GM20000 (cell line): ENCODE results near the gene NPL.
A peak's percentile ranks its signal among the peaks of the same experiment; 100 is the strongest.

ENCODE experiments used
- DNase-seq: peaks from one replicate; pipeline ENCODE4 v3.0.0; 2012; ENCODE audit warnings: low spot score
- TF ChIP-seq, protein P1 (sequence below): IDR thresholded peaks from 2 replicates; pipeline ENCODE4 v1.5.1; 2012; ENCODE audit warnings: mild to moderate bottlenecking, control low read depth; ENCODE audit errors: extremely low read depth, missing control alignments

Gene NPL

DNA sequence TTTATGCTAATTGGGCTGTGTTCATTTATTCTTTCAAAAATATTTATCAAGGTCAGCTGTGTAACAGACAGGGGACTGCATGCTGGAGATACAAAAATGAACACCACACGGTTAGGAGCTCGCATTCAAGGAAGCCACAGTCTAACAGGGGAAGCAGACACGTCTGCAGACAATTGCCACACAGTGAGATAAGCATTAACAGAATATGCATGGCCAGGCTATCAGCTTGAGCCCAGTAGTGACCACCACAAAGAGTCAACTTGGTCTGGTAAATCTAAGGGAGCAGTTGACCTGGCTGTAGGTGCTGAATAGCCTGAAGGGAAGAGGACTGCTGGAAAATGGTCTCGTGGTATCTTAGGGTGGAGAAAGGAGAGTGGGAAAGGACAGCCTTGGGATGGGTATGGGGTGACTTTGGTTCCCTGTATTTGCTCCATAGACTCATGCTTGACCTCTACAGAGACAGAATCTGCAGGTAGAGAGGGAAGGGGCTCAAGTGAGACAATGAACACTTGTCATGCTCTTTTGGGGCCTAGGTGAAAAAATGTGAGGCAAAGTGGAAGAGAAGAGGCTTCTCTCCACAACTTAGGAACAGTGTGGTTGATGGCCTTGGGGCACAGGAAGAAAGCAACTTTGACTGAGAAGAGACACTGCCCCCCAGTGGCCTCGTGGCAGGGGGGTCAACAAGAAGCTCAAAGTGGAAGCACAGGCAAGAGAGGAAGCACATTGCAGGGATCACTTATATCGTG is 7.6 kb upstream of the NPL start:
- peak; percentile 72 for DNase-seq
- TF ChIP-seq, protein P1, sequence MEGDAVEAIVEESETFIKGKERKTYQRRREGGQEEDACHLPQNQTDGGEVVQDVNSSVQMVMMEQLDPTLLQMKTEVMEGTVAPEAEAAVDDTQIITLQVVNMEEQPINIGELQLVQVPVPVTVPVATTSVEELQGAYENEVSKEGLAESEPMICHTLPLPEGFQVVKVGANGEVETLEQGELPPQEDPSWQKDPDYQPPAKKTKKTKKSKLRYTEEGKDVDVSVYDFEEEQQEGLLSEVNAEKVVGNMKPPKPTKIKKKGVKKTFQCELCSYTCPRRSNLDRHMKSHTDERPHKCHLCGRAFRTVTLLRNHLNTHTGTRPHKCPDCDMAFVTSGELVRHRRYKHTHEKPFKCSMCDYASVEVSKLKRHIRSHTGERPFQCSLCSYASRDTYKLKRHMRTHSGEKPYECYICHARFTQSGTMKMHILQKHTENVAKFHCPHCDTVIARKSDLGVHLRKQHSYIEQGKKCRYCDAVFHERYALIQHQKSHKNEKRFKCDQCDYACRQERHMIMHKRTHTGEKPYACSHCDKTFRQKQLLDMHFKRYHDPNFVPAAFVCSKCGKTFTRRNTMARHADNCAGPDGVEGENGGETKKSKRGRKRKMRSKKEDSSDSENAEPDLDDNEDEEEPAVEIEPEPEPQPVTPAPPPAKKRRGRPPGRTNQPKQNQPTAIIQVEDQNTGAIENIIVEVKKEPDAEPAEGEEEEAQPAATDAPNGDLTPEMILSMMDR = peak; percentile 83

DNA sequence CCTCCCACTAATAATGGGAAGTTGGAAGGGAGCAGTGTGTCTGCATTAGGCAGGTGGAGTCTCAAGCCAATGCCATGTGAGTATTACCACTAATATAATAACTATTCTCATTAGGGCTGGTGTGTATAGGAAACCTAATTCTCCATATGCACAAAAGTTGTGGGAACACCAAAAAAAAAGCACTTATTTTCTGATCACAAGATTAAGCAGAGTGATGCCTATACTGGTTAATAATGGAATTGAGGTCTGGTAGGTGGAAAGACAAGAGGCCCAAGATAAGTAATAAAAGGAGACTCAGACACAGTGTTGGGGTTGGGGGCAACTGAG is 7.0 kb upstream of the NPL start:
- DNase-seq = no peak
- TF ChIP-seq, protein P1 = no peak

DNA sequence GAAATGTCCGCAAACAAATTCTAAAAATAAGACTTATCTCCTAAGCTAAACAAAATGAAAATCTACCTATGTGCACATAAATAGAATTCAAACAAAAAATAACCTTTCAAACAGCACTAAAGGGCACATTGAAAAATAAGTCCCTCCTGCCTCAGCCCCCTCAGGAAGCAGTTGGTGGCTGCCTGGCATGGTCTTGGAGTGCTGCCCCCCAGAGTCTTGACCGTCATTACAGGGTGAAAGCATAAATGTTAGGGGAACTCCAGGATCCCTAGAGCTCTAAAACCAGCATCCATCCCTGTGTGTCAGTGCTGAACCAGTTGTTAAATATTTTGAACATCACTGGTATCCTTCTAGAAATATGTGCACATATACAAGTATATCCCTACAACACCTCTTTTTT is 6.5 kb upstream of the NPL start:
- TF ChIP-seq, protein P1 = peak; percentile 18
- DNase-seq = no peak

DNA sequence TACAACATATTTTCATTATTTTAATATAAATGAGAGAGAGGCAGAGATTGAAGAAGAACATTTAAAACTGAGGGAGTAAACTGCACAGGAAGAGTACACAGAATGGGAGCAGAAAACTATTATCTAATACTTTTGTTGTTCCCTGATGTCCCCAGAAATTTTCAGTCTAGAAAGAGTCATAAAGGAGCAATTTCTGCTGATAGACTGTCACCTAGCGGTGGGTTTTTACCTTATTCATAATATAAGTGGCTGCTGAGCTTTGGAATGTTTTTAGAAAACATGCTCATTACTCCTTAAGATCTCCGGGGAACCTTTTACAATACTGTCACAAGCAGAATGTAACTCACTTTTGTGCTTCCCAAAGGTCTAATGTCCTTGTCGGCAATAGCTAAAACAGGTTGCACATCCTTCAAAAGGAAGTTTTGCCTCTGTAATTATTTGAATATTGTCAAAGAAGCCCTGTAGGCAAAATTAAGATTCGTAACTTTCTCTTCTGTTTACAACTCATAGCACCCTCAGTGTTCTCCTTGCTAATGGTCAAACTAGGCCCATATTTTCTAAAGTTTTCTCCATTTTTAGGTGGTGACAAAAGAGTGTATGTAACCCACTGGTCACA is 4.9 kb upstream of the NPL start:
- TF ChIP-seq, protein P1 = peak; percentile 69
- DNase-seq = peak; percentile 48

DNA sequence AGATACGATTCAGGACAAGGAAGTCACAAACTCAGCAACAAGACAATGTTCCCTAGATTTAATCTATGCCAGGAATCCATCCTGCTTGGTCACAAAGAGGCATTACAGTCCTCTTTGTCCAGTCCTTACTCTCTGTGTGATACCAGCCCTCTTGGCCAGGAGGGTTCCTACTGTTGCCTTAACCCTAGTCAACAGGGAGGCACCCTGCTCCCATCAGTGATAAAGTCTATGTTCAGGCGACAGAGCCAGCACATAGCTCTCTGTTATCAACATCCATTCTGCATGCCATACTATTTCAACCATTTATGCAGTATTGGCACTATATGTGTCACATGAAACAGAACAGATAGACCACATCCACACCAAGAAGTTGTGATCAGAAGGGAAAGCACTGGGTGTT is 4.4 kb upstream of the NPL start:
- DNase-seq = no peak
- TF ChIP-seq, protein P1 = no peak

DNA sequence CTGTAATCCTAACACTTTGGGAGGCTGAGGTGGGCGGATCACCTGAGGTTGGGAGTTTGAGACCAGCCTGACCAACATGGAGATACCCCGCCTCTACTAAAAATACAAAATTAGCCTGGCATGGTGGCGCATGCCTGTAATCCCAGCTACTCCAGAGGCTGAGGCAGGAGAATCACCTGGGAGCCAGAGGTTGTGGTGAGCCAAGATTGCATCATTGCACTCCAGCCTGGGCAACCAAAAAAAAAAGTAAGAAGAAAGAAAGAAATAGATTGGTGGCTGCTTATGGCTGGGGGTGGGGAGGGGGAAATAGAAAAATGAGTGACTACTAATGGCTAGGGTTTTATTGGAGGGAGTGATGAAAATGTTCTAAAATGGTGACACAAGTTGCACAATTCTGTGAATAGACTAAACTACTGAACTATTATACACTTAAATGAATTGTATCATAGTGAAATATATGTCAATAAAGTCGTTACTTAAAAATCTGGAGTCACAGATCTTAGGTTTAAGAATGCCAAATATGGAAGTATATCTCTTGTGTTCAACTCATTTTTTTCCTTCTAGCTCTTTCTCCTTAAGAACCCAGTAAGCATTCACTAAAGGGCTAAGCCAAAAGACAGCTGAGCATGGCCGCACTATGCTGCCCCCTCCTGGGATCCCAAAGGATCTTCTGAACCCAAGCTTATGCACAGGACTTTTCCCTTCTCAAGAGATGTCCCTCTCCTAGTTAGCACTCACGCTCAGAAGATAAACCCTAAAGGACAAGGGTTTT is 3.2 kb upstream of the NPL start:
- DNase-seq = peak; percentile 55
- TF ChIP-seq, protein P1 = peak; percentile 54

DNA sequence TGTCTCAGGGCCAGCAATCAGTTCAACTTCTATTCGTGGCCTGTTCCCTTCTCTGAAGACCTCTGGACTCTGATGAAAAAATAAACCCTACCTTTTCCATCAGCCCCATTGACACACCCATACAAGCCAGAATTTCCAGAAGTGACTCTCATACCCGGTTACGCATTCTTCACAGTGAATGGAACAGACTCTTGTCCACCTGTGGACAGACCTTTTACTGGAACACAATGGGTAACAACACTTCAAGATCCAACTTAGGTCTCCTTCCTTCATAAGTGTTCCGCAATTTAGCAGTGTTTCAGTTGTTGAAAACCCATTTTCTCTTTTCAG is 2.6 kb upstream of the NPL start:
- TF ChIP-seq, protein P1 = peak; percentile 8
- DNase-seq = no peak
